Kidney (tissue), 22 donors: ENCODE measurements around the gene CYP26A1. TPM values are rescaled to one million over a fixed set of nuclear protein-coding genes. Genes with fewer than 3 reads are reported as not detected.

Experiments used
- DNase-seq, 5 donors: peaks; one replicate each; pipeline ENCODE4 v3.0.0-alpha.2; 2013 to 2020
- FAIRE-seq: peaks from 2 replicates; lab custom pipeline; 2012; peaks lifted over from hg19 to GRCh38; lab: Jason Lieb, UNC
- H3K27ac ChIP-seq, 2 donors: one replicate each; pipeline ENCODE4 v1.7.0; 2013; ENCODE audit warnings: low read depth in 2 of 2, low read length in 2 of 2, inconsistent platforms in 1 of 2
- H3K27me3 ChIP-seq: one replicate; pipeline ENCODE4 v1.7.1; 2013; ENCODE audit warnings: low read length, inconsistent platforms; ENCODE audit not compliant: control insufficient read depth, insufficient read depth
- H3K36me3 ChIP-seq, 3 donors: one replicate each; pipeline versions ENCODE4 v1.7.0 to v1.7.1; 2013; ENCODE audit warnings: low read length in 3 of 3, control low read depth in 1 of 3, inconsistent platforms in 1 of 3; ENCODE audit not compliant: insufficient read depth in 3 of 3, control insufficient read depth in 2 of 3
- H3K4me1 ChIP-seq, 3 donors: one replicate each; pipeline versions ENCODE4 v1.7.0 to v1.7.1; 2013; ENCODE audit warnings: low read length in 3 of 3, inconsistent platforms in 1 of 3, low read depth in 1 of 3; ENCODE audit not compliant: control insufficient read depth in 2 of 3, insufficient read depth in 2 of 3
- H3K4me3 ChIP-seq, 3 donors: one replicate each; pipeline versions ENCODE4 v1.7.0 to v1.8.1; 2013; ENCODE audit warnings: low read length in 3 of 3, control low read depth in 1 of 3, inconsistent platforms in 1 of 3
- H3K9ac ChIP-seq, 3 donors: one replicate each; pipeline versions ENCODE4 v1.7.0 to v1.7.1; 2013; ENCODE audit warnings: low read length in 3 of 3, control low read depth in 1 of 3, inconsistent platforms in 1 of 3
- H3K9me3 ChIP-seq, 3 donors: one replicate each; pipeline versions ENCODE4 v1.7.0 to v1.7.1; 2013; ENCODE audit warnings: low read length in 3 of 3, control low read depth in 1 of 3, inconsistent platforms in 1 of 3; ENCODE audit not compliant: control insufficient read depth in 2 of 3, insufficient read depth in 1 of 3
- intact Hi-C: fragments of 100-400 bp; cut with DNase I; formaldehyde crosslinking; loops from one replicate; pipeline ENCODE4 v1.11.1; 2022
- long read RNA-seq, 10 donors: library from polyadenylated mRNA in 1 of 10; unstranded in 1 of 10; transcript quantifications; one replicate each; pipeline ENCODE4 v2.0.0 and lab custom pipeline, GENCODE V29; 2021 to 2026
- polyA plus RNA-seq: library from polyadenylated mRNA; stranded (reverse); fragments of 350-450 nt; fragmentation: Illumina TruSeq; extraction: RNeasy Lipid Tissue Mini Kit (QIAGEN cat#74804); gene quantifications from one replicate; pipeline ENCODE4 v1.2.3, GENCODE V29; 2014; ENCODE audit warnings: low read depth, low replicate concordance; ENCODE audit not compliant: insufficient read depth
- total RNA-seq: library from RNA; stranded (reverse); fragmentation: NEBNext Ultra II Directional; extraction: Animal tissue kit (Norgen Biotek cat#: 25700); gene quantifications from one replicate; pipeline ENCODE4 v1.2.1, GENCODE V29; 2021
- TF ChIP-seq, protein P1 (sequence below): IDR thresholded peaks from 3 replicates; pipeline ENCODE4 v1.5.1; 2012; ENCODE audit warnings: mild to moderate bottlenecking, moderate library complexity, borderline replicate concordance; ENCODE audit not compliant: insufficient read depth; ENCODE audit errors: extremely low read depth
- donor health status: control.
- donor health status: control.
- donor health status: control.
- donor health status: control.
- donor health status: control.
- donor health status: DM: yes; HTN: yes; CAD: no.
- donor health status: Normal renal cell carcinoma (clear cell type).

Gene CYP26A1, protein sequence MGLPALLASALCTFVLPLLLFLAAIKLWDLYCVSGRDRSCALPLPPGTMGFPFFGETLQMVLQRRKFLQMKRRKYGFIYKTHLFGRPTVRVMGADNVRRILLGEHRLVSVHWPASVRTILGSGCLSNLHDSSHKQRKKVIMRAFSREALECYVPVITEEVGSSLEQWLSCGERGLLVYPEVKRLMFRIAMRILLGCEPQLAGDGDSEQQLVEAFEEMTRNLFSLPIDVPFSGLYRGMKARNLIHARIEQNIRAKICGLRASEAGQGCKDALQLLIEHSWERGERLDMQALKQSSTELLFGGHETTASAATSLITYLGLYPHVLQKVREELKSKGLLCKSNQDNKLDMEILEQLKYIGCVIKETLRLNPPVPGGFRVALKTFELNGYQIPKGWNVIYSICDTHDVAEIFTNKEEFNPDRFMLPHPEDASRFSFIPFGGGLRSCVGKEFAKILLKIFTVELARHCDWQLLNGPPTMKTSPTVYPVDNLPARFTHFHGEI
- total RNA-seq (0.22 TPM), polyA plus RNA-seq (not detected)
- long read RNA-seq, donor 1, result 0 reads
- long read RNA-seq, donor 2, result 0 reads
- long read RNA-seq, donor 3, result 0 reads
- long read RNA-seq, donor 4, result 0 reads
- long read RNA-seq, donor 5, result 0 reads
- long read RNA-seq, donor 6, result 0 reads
- long read RNA-seq, donor 7, result 0 reads
- long read RNA-seq, donor 8, result 0 reads
- long read RNA-seq, donor 9, result 0 reads
- long read RNA-seq, donor 10, partial matches to known transcripts, result 0 of 2 reads
- long read RNA-seq, donor 10, other reads (novel, unspliced or antisense), result 0 of 2 reads

GRCh38 chr10:93073539-93074146, at the start of gene CYP26A1:
Gene CYP26A1 (plus strand): TSS chr10:93073893. CDS start chr10:93073935, 42 bp downstream.
- no peak within 1 kb of the TSS for H3K9ac ChIP-seq
- H3K36me3 ChIP-seq, result no peaks in the 10 kb centered on the region
- peaks cover 69% of the 10 kb centered on the region for H3K27me3 ChIP-seq
- H3K27ac ChIP-seq, result no peak within 1 kb of the TSS
- DNase-seq (peak in 2 of 5 donors; percentile 37 to 49), FAIRE-seq (no peak)
- intact Hi-C loops, result no loop called here
- TF ChIP-seq, protein P1, sequence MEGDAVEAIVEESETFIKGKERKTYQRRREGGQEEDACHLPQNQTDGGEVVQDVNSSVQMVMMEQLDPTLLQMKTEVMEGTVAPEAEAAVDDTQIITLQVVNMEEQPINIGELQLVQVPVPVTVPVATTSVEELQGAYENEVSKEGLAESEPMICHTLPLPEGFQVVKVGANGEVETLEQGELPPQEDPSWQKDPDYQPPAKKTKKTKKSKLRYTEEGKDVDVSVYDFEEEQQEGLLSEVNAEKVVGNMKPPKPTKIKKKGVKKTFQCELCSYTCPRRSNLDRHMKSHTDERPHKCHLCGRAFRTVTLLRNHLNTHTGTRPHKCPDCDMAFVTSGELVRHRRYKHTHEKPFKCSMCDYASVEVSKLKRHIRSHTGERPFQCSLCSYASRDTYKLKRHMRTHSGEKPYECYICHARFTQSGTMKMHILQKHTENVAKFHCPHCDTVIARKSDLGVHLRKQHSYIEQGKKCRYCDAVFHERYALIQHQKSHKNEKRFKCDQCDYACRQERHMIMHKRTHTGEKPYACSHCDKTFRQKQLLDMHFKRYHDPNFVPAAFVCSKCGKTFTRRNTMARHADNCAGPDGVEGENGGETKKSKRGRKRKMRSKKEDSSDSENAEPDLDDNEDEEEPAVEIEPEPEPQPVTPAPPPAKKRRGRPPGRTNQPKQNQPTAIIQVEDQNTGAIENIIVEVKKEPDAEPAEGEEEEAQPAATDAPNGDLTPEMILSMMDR, result no peak
- H3K9me3 ChIP-seq, result no peaks in the 10 kb centered on the region
- peak within 1 kb of the TSS in 1 of 3 donors; percentile 73 for H3K4me3 ChIP-seq
- peaks cover 0 to 26% (median 0%) of the 10 kb centered on the region in 3 donors for H3K4me1 ChIP-seq

- no peaks in the 10 kb centered on the region for H3K9me3 ChIP-seq
- TF ChIP-seq, protein P1, result no peak
- intact Hi-C loops, result no loop called here
- H3K36me3 ChIP-seq, result peaks cover 0 to 3% (median 0%) of the 10 kb centered on the region in 3 donors
- H3K9ac ChIP-seq, result no peak overlapping the region
- no peaks in the 10 kb centered on the region for H3K27me3 ChIP-seq
- H3K4me3 ChIP-seq, result no peak overlapping the region
- H3K4me1 ChIP-seq, result no peaks in the 10 kb centered on the region
- H3K27ac ChIP-seq, result no peak overlapping the region
- DNase-seq (no peak), FAIRE-seq (no peak)
Observed at GRCh38 chr10:93026072-93026471, 47.6 kb upstream of the CYP26A1 start.

- Histone ChIP-seq H3K9ac (no peak overlapping the region), H3K9me3 (no peaks in the 10 kb centered on the region), H3K4me1 (no peaks in the 10 kb centered on the region), H3K27ac (no peak overlapping the region), H3K36me3 (peaks cover 0 to 3% (median 0%) of the 10 kb centered on the region in 3 donors), H3K27me3 (no peaks in the 10 kb centered on the region), H3K4me3 (no peak overlapping the region)
- intact Hi-C loops, result no loop called here
- no peak for FAIRE-seq
- DNase-seq, result no peak
- TF ChIP-seq, protein P1, result no peak
Observed at GRCh38 chr10:93027508-93027907, 46.2 kb upstream of the CYP26A1 start.
